ENCODE measurements around the gene TRIM45.

The TRIM45 gene

DNA sequence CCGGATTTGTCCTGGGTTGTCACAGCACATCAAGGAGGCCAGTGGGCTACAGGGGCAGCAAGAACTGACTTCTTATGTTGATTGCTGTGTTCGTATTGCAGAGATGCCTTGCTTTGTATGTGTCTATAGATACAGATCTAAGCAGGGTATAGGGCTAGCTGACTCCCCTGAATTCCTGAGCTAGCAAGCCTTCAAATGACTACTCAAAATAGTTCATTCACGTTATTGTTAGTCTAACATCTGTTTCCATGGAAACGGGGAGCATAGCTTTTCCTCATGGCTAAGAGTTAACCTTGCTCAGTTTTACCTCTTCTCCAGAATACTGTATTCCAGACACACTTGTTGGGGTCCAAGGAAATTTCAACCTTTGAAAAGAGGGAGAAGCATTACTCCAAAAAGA, 24.1 kb downstream of the TRIM45 start:
- DNase-seq, result no peak

DNA sequence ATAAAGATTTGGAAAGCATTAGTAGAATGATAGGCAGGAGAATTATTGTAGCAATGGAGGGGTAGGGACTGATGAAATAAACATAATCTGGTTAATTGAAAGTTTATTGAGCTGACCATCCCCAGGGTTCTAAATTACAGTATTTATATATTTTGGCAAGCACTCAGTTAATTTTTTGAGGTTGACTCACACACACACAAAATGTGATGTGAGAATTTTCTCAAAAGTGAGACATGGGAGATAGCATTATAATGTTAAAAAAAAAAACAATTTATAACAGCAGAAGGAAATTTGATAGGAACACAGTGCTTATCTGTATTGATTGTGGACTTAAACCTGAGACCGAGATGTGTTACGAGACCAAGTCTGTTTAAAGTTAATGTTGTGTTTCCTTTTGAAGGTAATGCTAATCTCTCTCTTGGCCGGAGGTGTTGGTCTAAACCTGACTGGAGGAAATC, 24.6 kb downstream of the TRIM45 start:
- DNase-seq, result no peak

DNA sequence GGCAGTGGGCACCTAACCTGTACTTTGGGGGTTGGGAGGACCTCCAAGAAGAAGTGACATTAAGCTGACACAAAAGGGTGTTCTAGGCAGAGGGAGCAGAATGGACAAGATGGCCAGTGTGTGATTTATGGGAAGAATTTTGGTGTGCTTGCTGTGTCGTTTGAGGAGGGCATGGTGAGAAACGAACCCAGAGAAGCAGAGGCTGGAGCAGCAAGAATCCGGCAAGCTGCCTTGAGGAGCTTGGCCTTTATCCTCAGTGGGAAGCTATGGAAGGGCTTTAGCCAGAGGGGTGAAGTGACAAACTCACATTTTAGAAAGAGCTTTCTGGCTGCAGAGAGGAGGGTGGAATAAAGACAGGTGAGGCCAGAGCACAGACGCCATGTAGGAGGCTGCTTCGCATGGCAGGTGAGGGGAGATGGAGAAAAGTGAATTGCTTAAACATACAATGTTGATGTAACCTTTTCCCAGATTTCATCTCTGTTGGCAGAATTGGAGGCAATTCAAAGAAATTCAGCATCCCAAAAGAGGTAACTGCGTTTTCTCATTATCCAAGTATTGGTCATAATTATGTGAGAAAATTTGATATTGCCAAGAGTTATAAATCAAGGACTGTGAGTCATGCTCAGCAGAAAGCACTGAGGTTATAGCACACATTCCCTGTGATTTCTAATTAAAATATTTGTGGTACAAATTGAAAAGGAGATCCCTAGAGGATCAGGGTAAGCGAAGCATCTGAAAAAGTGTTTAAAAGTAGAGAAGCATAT, 26.5 kb downstream of the TRIM45 start:
- DNase-seq, result no peak

DNA sequence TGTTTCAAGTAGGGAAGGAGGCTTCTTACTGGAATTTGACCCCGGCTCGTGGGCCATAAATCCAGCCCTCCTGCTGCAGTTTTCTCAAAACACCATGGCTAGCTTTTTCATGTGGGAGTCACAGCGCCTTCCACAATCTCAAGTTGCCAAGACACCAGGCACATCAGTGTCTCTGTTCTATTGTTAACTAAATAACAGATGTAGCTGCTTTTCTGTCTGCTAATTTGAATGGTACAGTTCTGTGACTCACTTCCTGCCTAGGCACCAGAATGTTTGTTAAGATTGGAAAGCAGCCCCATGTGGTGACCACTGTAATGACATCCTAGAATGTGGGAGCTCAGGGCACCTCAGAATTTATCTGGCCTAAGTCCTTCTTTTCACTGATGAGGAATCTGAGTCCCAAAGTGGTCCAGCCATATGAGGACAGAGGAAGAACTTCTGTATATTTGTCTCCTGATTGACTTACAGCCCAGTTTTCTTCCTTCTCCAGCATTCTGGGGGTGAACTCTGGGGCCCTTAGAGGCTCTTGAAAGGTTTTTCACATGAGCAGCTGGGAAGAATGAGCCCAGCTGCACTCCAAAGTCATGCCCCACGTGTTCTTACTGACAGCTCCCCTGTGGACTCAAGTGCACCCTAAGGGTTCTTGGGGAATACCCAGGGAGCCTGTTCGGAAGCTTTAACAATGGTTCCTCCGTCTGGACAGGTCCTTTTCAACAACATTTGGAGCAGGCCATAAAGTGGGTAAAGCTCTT, 27.5 kb downstream of the TRIM45 start:
- DNase-seq, result no peak

DNA sequence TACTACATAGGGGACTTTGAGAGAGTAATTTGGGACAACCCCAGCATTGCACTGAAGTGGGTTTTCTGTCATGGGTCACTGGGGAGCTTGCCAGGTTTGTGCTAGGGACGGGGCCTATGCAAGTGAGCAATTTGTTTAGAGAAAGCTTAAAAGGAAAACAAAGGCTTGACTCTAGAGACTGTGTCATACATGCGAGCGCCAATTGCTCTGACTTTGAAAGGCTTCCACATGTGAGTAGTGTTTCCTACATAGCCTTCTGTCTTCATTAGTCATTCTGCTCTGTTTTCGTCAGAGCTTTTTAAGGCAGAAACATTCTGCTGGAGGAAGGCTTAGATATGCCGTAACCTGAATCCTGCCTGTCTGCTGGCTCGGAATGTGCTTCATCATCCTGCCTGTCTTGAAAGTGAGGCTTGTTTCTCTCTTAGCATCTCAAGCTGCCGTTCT, 28.4 kb downstream of the TRIM45 start:
- no peak for DNase-seq

DNA sequence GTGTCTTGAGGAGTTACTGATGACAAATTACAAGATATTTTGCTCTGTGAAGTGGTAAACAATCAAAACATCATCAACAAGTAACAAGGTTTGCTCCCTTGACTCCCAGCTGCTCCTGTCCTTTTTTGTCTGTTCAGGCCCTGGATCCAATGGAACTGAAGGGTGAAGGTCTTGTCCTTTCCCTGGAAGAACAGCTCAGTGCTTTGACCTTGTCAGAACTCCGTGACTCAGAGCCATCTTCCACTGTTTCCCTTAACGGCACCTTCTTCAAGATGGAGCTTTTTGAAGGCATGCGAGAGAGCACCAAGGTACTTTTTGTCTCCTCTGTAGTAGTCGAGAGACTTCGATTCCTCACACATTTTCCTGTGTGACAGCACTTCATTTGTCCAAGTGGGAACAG, 29.0 kb downstream of the TRIM45 start:
- DNase-seq, result no peak

DNA sequence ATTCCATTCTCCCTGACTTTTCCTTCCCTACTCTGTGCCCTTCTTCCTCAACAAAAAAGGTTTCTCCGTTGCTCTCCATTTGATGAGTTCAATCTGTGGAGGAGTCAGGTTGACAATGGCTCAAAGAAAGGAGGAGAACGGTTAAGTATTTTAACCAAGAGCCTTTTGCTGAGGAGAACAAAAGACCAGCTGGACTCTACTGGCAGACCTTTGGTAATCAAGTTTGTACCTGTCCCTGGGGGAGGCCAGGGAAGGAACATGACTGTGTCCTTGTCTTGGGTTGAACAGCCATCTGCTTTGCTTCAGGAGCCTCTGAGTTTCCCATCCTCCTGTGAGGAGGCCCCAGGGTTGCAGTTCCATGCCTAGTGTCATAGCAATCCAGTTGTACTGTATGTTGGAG, 31.6 kb downstream of the TRIM45 start:
- no peak for DNase-seq

DNA sequence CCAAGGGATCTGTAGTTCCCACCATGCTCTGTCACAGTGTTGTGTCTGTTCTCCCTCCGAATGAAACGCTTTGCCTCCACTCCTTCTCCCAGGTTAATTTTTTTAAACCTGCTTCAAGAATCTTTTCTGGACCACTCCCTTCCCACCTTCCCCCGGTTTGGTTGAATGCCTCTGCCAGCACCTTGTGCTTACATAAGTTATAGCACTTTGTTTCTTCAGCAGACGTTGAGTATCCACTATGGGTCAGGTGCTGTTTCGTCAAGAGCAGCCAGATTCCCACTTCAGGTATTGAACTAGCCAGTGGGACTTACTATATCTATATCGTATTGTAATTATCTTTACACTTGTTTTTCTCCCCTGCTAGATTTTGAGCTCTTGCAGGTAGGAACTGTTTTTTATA, 33.9 kb downstream of the TRIM45 start:
- no peak for DNase-seq

DNA sequence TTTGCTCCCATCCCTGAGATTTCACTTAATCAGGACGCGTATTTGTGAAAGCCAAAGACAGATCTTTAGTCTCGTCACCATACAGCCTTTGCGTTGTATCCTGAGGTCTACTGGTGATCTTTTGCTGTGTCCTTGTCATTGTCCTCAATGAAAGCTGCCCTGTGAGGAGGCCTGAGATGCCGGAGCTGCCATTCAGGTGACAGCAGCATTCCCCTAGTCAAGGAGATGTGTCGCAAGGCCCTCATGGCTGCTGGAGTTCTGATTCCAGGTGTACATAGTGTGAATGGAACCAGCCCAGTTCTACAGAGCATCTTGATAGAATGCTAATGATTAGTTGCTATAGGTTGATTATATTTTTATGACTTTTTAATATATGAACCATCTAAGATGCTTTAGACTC, 37.3 kb downstream of the TRIM45 start:
- DNase-seq, result no peak

DNA sequence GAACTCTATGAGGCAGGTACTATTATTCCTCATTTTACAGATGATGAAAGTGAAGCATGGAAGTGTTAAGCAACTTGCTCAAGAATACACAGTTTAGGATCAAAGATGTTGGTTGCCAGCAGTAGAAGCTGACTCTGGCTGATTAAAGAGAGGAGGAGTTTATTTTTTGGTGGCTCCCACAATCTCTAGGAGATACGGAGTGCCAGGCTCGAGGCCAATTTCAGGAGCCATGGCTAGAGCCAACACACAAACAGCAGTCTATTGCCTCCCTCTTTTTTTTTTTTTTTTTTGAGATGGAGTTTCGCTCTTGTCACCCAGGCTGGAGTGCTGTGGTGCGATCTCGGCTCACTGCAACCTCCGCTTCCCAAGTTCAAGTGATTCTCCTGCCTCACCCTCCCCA, 41.8 kb downstream of the TRIM45 start:
- no peak for DNase-seq

DNA sequence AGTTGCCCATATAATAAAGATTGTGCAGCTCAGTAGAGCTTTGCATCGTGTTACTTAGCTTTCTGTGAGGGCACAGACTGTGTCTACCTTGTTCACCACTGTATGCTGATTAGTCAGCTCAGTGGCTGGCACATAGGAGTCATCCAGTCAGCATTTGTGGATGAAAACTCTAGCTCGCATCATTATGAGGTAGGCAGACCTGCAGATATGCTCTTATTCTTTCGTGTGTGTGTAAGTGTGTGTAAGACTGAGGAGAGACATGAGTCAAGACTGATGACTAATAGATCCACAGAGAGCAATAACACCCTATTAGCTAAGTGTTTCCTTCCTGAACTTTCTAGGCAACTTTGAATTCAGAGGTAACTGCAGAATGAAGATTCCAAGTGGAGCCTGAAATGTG, 44.3 kb downstream of the TRIM45 start:
- DNase-seq, result no peak

DNA sequence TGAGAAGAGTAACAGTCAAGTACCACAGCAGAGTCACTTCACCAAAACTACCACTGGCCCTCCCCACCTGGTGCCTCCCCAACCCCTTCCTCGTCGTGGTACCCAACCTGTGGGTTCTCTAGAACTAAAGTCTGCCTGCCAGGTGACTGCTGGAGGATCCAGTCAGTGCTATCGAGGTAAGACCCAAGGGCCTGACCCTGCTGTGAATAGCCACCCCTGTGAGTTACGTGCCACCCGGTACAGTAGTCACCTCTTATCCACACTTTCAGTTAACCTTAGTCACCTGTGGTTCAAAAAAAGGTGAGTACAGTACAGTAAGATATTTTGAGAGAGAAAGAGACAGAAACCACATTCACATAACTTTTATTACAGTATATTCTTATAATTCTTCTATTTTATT, 44.9 kb downstream of the TRIM45 start:
- no peak for DNase-seq

DNA sequence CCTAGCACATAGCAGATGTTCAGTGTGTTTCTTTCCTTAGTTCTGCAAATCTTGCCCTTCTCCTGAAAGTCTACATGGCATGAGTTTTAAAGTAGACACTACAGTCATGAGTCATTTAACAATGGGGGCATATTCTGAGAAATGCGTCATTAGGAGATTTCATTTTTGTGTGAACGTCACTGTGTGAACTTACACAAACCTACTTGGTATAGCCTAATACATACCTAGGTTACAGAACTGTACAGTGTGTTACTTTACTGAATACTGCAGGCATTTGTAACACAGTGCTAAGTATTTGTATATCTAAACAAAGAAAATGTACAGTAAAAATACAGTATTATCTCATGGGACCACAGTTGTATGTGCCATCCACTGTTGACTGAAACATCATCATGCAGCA, 51.4 kb downstream of the TRIM45 start:
- DNase-seq, result no peak

DNA sequence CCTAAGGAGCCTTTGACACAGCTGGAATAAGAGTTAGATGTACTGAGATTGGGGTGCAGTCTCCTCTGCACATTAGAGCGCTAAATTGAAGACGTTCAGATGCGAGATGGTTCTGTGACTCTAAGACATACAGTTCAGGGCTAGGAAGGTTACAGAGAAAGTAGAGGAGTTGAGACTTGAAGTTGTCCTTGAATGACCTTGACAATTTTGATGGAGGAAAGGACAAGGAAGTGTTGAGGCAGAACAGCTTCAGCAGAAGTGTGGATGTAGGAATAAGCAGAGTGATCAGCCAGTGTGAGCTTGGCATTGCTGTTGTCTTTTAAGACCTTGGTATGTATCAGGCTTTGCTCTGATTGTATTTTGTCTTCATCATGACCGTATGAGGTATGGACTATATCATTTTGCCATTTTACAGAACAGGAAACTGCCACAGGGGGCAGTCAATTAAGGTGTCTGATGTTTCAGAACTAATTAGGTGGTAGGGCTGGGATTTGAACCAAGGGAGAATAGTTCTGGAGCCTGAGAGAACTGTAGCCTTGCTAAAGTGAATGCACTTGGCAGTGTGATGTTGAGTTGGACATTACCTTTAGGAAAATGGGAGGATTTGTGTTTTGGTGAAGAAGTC, 52.2 kb downstream of the TRIM45 start:
- DNase-seq, result no peak

DNA sequence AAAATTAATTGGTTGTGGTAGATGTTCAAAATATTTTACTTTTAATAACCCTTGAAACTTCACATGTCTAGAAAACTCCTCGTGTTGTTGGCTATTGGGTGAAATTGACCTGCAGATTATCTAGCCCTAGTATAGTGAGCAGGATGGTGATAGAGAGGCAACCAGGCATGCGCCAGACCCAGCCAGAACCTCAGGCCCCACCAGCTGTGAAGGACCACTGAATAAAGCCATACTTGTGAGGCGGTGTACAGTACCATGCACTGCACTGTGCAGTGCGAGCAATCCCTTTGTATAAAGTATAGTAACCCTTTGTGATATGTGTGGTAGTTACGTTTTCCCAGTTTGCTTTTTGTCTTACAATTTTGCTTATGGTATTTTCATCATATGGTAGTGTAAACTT, 53.0 kb downstream of the TRIM45 start:
- DNase-seq, result no peak

DNA sequence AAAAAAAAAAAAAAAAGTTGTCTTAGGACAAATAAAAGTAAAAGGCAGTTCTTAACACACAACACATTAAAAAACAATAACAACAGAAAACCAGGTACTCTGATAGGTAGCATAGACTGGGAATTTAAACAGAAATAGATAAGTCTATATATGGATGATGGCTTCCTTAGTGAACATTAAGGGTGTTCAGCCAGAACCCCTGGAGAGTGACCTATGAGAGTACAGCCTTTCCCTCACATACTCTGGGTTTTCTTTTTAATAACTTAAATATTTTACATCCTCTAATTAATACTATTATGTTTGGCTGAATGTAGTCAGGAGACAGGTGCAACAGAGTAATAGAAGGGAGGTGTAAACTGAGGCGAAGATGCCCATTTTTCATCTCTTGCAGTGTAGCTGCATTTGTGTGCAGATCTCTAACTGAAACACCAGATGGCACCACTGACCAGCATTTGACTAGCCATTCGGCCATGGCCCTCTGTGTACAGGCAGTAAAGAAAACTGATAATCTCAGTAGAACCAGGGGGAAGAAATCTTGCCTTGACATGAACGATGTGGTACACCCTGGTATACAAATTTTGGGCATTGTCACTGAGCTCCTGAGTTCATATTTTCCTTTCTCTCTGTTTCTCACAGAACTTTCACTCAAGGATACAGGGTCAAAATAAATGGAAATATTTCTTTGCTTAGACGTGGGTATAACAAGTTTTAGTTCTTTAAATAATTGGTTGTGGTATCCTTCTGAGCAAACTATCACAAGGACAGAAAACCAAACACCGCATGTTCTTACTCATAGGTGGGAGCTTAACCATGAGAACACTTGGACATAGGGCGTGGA, 53.8 kb downstream of the TRIM45 start:
- no peak for DNase-seq

DNA sequence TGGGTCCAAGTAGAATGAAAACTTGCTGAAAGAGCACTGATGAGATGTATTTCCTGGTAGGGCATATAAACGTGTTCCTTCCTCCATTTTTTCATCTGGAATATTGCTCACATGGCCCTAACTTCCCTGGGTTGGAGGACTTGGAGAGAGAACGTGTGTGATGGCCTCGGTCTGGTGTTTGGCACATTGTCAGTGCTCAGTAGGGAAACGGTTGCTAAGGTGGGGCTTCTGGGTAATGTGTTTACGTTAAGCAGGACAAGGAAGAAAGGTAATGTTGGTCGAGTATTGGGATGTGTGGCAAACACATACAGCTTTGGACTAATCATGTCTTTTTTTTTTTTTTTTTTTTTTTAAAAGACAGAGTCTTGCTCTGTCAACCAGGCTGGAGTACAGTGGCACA, 55.2 kb downstream of the TRIM45 start:
- no peak for DNase-seq

DNA sequence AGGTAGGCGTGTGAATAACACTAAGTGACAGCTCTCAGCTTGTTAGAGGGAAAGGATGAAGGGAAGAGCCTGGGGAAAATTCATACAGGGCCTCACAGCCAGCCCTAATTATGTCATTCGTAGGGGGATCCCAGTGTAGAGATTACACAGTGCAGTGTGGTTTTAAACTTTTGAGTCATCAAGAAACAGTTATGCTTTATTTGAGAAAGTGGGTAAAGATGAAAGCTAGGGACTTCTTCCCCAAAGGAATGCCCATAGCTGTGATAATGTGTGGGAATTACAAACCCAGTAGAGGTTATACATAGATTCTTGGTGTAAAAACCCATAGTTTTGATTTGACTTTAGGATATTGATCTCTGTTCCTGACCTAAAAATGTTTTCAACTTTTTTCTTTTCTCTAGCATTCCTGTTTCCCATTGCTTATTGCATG, 59.5 kb downstream of the TRIM45 start:
- no peak for DNase-seq

All from NCI-H510A (cell line).